ENCODE results near the gene WDR88.

WDR88 gene

GRCh38 chr19:33195645-33196347, 63.9 kb downstream of the WDR88 start:
- Histone ChIP-seq H3K9me3 (ENCODE audit: control insufficient read depth, insufficient read depth, low read length) (no peaks in the 10 kb centered on the region), H3K4me1 (ENCODE audit: control insufficient read depth, insufficient read depth, low read length) (peaks cover 2% of the 10 kb centered on the region; the same call in 1 of the 2 replicates)

GRCh38 chr19:33196446-33197193, 64.7 kb downstream of the WDR88 start:
- H3K4me3 ChIP-seq (ENCODE audit: low read length), result no peak overlapping the region
- no peaks in the 10 kb centered on the region; the same call in 1 of the 2 replicates for H3K36me3 ChIP-seq (ENCODE audit: control insufficient read depth, insufficient read depth, low read length)

More at GRCh38 chr19:33195645-33196347, 63.9 kb downstream of the WDR88 start:
- WGBS (ENCODE audit: insufficient coverage, insufficient read length), result no CpG with 5 or more reads among the region's 17 CpGs
- no peak overlapping the region for H3K27ac ChIP-seq (ENCODE audit: low read length)
- peaks cover 5% of the 10 kb centered on the region; the same call in 1 of the 2 replicates for H3K27me3 ChIP-seq (ENCODE audit: control insufficient read depth, insufficient read depth, low read length)
- H3K4me3 ChIP-seq (ENCODE audit: low read length), result peak overlapping the region; percentile 1; the same call in 1 of the 2 replicates
- no peak for DNase-seq (ENCODE audit: low read depth, low spot score)
- no peaks in the 10 kb centered on the region; the same call in 1 of the 2 replicates for H3K36me3 ChIP-seq (ENCODE audit: control insufficient read depth, insufficient read depth, low read length)

GRCh38 chr19:33197591-33198000, 65.7 kb downstream of the WDR88 start:
- no peak overlapping the region for H3K27ac ChIP-seq (ENCODE audit: low read length)
- peaks cover 5% of the 10 kb centered on the region; the same call in 1 of the 2 replicates for H3K27me3 ChIP-seq (ENCODE audit: control insufficient read depth, insufficient read depth, low read length)
- no peak overlapping the region for H3K4me3 ChIP-seq (ENCODE audit: low read length)
- H3K36me3 ChIP-seq (ENCODE audit: control insufficient read depth, insufficient read depth, low read length), result no peaks in the 10 kb centered on the region; the same call in 1 of the 2 replicates
- H3K9me3 ChIP-seq (ENCODE audit: control insufficient read depth, insufficient read depth, low read length), result no peaks in the 10 kb centered on the region
- WGBS (ENCODE audit: insufficient coverage, insufficient read length), result no CpG with 5 or more reads among the region's 11 CpGs
- DNase-seq (ENCODE audit: low read depth, low spot score), result no peak
- peaks cover 2% of the 10 kb centered on the region; the same call in 1 of the 2 replicates for H3K4me1 ChIP-seq (ENCODE audit: control insufficient read depth, insufficient read depth, low read length)

More at GRCh38 chr19:33196446-33197193, 64.7 kb downstream of the WDR88 start:
- Histone ChIP-seq H3K9me3 (ENCODE audit: control insufficient read depth, insufficient read depth, low read length) (no peaks in the 10 kb centered on the region), H3K4me1 (ENCODE audit: control insufficient read depth, insufficient read depth, low read length) (peaks cover 2% of the 10 kb centered on the region; the same call in 1 of the 2 replicates), H3K27ac (ENCODE audit: low read length) (no peak overlapping the region), H3K27me3 (ENCODE audit: control insufficient read depth, insufficient read depth, low read length) (peaks cover 5% of the 10 kb centered on the region; the same call in 1 of the 2 replicates)
- no CpG with 5 or more reads among the region's 10 CpGs for WGBS (ENCODE audit: insufficient coverage, insufficient read length)
- DNase-seq (ENCODE audit: low read depth, low spot score), result no peak

GRCh38 chr19:33198169-33198568, 66.3 kb downstream of the WDR88 start:
- Histone ChIP-seq H3K4me3 (ENCODE audit: low read length) (no peak overlapping the region), H3K4me1 (ENCODE audit: control insufficient read depth, insufficient read depth, low read length) (peaks cover 2% of the 10 kb centered on the region; the same call in 1 of the 2 replicates), H3K27me3 (ENCODE audit: control insufficient read depth, insufficient read depth, low read length) (peaks cover 3% of the 10 kb centered on the region; the same call in 1 of the 2 replicates), H3K36me3 (ENCODE audit: control insufficient read depth, insufficient read depth, low read length) (peaks cover under 1% of the 10 kb centered on the region; the same call in 1 of the 2 replicates), H3K9me3 (ENCODE audit: control insufficient read depth, insufficient read depth, low read length) (no peaks in the 10 kb centered on the region), H3K27ac (ENCODE audit: low read length) (no peak overlapping the region)
- DNase-seq (ENCODE audit: low read depth, low spot score), result no peak
- WGBS (ENCODE audit: insufficient coverage, insufficient read length), result no CpG with 5 or more reads among the region's 7 CpGs

- H3K27me3 ChIP-seq (ENCODE audit: control insufficient read depth, insufficient read depth, low read length), result no peaks in the 10 kb centered on the region
- WGBS (ENCODE audit: insufficient coverage, insufficient read length), result no CpG with 5 or more reads among the region's 8 CpGs
- no peaks in the 10 kb centered on the region for H3K4me1 ChIP-seq (ENCODE audit: control insufficient read depth, insufficient read depth, low read length)
These were observed 67.7 kb downstream of the WDR88 start for GRCh38 chr19:33199441-33200265.

GRCh38 chr19:33201473-33201872, 69.6 kb downstream of the WDR88 start:
- no peaks in the 10 kb centered on the region for H3K9me3 ChIP-seq (ENCODE audit: control insufficient read depth, insufficient read depth, low read length)
- DNase-seq (ENCODE audit: low read depth, low spot score), result no peak
- H3K27ac ChIP-seq (ENCODE audit: low read length), result no peak overlapping the region
- H3K27me3 ChIP-seq (ENCODE audit: control insufficient read depth, insufficient read depth, low read length), result no peaks in the 10 kb centered on the region
- WGBS (ENCODE audit: insufficient coverage, insufficient read length), result no CpG with 5 or more reads among the region's 6 CpGs
- no peak overlapping the region for H3K4me3 ChIP-seq (ENCODE audit: low read length)
- peaks cover 15% of the 10 kb centered on the region; the same call in 1 of the 2 replicates for H3K36me3 ChIP-seq (ENCODE audit: control insufficient read depth, insufficient read depth, low read length)
- H3K4me1 ChIP-seq (ENCODE audit: control insufficient read depth, insufficient read depth, low read length), result no peaks in the 10 kb centered on the region

More at GRCh38 chr19:33199441-33200265, 67.7 kb downstream of the WDR88 start:
- peaks cover 3% of the 10 kb centered on the region; the same call in 1 of the 2 replicates for H3K36me3 ChIP-seq (ENCODE audit: control insufficient read depth, insufficient read depth, low read length)
- DNase-seq (ENCODE audit: low read depth, low spot score), result no peak
- H3K27ac ChIP-seq (ENCODE audit: low read length), result no peak overlapping the region
- no peak overlapping the region for H3K4me3 ChIP-seq (ENCODE audit: low read length)
- no peaks in the 10 kb centered on the region for H3K9me3 ChIP-seq (ENCODE audit: control insufficient read depth, insufficient read depth, low read length)

- Histone ChIP-seq H3K4me1 (ENCODE audit: control insufficient read depth, insufficient read depth, low read length) (no peaks in the 10 kb centered on the region), H3K36me3 (ENCODE audit: control insufficient read depth, insufficient read depth, low read length) (peaks cover 15% of the 10 kb centered on the region; the same call in 1 of the 2 replicates), H3K27me3 (ENCODE audit: control insufficient read depth, insufficient read depth, low read length) (no peaks in the 10 kb centered on the region), H3K4me3 (ENCODE audit: low read length) (no peak overlapping the region), H3K9me3 (ENCODE audit: control insufficient read depth, insufficient read depth, low read length) (no peaks in the 10 kb centered on the region), H3K27ac (ENCODE audit: low read length) (no peak overlapping the region)
- whole genome bisulfite sequencing (ENCODE audit: insufficient coverage, insufficient read length), result no CpG with 5 or more reads among the region's 15 CpGs
- DNase-seq (ENCODE audit: low read depth, low spot score), result no peak
These were observed 70.1 kb downstream of the WDR88 start for GRCh38 chr19:33201886-33202545.

- Histone ChIP-seq H3K36me3 (ENCODE audit: control insufficient read depth, insufficient read depth, low read length) (peaks cover 19% of the 10 kb centered on the region; the same call in 1 of the 2 replicates), H3K4me1 (ENCODE audit: control insufficient read depth, insufficient read depth, low read length) (no peaks in the 10 kb centered on the region), H3K27me3 (ENCODE audit: control insufficient read depth, insufficient read depth, low read length) (no peaks in the 10 kb centered on the region), H3K9me3 (ENCODE audit: control insufficient read depth, insufficient read depth, low read length) (no peaks in the 10 kb centered on the region), H3K4me3 (ENCODE audit: low read length) (no peak overlapping the region), H3K27ac (ENCODE audit: low read length) (no peak overlapping the region)
- WGBS (ENCODE audit: insufficient coverage, insufficient read length), result 100% methylated on average over 1 of the region's 27 CpGs
- no peak for DNase-seq (ENCODE audit: low read depth, low spot score)
These were observed 70.9 kb downstream of the WDR88 start for GRCh38 chr19:33202546-33203507.

- WGBS (ENCODE audit: insufficient coverage, insufficient read length), result no CpG with 5 or more reads among the region's 6 CpGs
- H3K9me3 ChIP-seq (ENCODE audit: control insufficient read depth, insufficient read depth, low read length), result no peaks in the 10 kb centered on the region
- no peaks in the 10 kb centered on the region for H3K27me3 ChIP-seq (ENCODE audit: control insufficient read depth, insufficient read depth, low read length)
- no peak overlapping the region for H3K27ac ChIP-seq (ENCODE audit: low read length)
- no peak for DNase-seq (ENCODE audit: low read depth, low spot score)
- peaks cover 19% of the 10 kb centered on the region; the same call in 1 of the 2 replicates for H3K36me3 ChIP-seq (ENCODE audit: control insufficient read depth, insufficient read depth, low read length)
- H3K4me1 ChIP-seq (ENCODE audit: control insufficient read depth, insufficient read depth, low read length), result no peaks in the 10 kb centered on the region
- no peak overlapping the region for H3K4me3 ChIP-seq (ENCODE audit: low read length)
These were observed 71.6 kb downstream of the WDR88 start for GRCh38 chr19:33203529-33203928.

All from iPS DF 6.9 (cell line).